NCI-H1105 treated with DMSO at 0.1 percent for 48 hours (cell line): Measurements from ENCODE around the gene SOX18.
A peak's percentile ranks its signal among the peaks of the same experiment; 100 is the strongest.
"Not testable (repeated sequence)": the region's sequence is repeated elsewhere in the genome, so short reads cannot be mapped to it uniquely, and the experiment has no call there.

ENCODE experiments used
- DNase-seq: peaks from one replicate; lab custom pipeline; 2025; lab: John Stamatoyannopoulos, UW

Gene SOX18

DNA sequence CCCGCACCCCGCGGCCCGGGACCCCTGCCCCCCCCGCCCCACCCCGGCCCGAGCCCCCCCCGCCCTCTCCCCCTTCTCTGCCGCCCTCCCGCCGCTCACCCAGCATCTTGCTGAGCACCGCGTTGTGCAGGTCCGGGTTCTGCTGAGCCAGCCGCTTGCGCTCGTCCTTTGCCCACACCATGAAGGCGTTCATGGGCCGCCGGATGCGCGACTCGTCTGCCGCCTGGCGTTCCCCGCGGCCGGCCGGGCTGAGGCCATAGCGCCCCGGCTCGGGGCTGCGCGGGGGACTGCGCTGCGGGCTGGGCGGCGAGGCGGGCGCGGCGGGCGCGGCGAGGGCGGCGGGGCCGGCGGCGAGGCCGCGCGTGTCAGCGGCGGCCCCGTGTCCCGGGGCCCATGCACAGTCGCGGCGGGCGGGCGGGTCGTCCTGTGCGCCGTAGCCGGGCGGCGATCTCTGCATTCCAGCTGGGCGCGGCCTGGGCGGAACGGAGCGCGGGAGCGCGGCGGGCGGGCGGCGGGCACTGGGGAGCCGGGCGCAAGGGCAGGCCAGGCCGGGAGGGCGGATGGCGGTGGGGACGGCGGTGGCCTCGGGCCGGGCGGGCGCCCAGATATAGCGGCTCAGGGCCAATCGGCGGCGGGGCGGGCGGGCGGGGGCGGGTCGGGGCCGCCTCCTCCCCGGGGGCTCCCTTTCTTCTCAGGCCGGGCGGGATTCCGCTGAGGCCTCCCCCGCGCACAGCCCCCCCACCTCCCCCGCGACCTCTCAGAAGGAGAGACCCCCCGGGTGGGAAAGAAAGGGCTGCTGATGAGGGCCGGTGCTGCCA lies at the start of gene SOX18:
Gene SOX18 (minus strand): TSS at position 580 of the 818 bp plus-strand sequence. CDS start 123 bp downstream, at position 457.
- DNase-seq: no peak

DNA sequence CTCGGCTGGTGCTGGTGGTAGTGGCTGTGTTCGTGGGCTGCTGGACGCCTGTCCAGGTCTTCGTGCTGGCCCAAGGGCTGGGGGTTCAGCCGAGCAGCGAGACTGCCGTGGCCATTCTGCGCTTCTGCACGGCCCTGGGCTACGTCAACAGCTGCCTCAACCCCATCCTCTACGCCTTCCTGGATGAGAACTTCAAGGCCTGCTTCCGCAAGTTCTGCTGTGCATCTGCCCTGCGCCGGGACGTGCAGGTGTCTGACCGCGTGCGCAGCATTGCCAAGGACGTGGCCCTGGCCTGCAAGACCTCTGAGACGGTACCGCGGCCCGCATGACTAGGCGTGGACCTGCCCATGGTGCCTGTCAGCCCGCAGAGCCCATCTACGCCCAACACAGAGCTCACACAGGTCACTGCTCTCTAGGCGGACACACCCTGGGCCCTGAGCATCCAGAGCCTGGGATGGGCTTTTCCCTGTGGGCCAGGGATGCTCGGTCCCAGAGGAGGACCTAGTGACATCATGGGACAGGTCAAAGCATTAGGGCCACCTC lies 49.1 kb upstream of the SOX18 start:
- no peak for DNase-seq

DNA sequence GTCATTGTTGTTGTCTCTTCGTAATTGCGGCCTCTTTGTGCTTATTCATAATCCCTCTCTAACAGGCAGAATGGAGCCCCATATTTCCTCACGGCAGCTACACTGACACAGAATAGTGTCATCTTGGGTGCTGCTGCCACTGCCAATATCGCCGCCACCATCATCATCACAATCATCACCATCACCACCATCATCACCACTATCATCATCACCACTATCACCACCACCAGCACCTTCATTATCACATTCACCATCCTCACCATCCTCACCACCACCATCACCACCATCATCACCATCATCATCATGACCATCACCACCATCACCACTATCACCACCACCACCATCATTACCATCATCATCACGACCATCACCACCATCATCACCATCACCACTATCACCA lies 47.1 kb upstream of the SOX18 start:
- DNase-seq: no peak

DNA sequence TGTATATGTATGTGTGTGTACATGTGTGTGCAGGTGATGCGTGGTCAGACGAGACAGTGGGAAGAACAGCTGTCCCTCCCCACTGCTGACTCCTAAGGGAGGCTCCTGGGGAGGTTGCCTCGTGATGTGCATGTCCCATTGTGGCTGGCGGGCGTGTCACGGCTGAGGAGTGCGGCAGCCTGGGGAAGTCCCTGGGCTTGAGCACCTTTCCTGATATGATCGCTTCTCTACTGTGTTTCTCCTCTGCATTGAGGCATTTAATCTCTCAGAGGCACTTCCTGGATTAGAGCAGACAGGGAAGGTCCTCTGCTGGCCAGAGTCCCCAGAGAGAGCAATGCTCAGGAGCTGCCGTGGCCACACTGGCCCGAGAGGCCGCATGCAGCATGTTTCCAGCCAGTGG lies 46.5 kb upstream of the SOX18 start:
- no peak for DNase-seq

DNA sequence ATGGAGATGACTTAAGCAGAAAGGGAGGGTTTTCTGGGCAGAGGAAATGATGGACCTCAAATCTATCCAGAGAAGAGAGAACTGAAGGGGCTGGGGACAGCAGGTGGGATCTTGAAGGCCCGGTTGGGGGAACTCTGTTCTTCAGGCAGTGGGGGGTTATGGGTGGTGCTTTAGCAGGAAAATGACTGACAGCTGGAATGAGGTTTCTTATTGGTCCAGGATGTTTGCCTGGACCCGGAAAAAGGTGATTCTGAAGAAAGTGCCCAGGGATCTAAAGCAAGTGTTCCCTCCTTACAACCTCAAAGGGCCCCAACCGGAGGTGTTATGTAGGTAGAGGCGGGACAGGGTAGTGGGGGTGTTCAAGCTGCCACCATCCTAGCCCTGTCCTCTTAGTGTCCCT lies 46.0 kb upstream of the SOX18 start:
- no peak for DNase-seq

DNA sequence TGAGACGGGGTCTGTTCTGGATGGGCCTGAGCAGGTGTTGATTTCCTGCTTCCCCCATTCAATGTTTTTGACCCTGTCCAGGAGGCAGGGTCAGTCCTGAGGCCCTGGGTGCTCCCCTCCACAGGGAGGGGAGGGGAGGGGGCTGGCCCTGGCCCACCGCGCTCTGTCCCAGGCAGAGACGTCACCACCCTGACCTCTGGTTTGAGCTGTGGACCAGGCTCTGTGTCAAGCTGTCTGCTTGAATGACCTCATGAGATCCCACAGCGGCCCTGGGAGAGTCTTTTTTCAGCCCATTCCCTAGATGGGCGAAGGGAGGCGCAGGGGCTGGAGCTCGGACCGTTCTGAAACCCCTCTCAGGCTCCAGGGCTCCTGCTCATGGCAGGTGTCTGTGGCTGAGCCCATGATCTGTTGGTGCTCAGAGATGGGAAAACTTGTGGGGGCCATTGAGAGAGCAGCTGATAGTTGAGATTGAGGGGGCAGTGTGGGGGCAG lies 43.6 kb upstream of the SOX18 start:
- DNase-seq: no peak

DNA sequence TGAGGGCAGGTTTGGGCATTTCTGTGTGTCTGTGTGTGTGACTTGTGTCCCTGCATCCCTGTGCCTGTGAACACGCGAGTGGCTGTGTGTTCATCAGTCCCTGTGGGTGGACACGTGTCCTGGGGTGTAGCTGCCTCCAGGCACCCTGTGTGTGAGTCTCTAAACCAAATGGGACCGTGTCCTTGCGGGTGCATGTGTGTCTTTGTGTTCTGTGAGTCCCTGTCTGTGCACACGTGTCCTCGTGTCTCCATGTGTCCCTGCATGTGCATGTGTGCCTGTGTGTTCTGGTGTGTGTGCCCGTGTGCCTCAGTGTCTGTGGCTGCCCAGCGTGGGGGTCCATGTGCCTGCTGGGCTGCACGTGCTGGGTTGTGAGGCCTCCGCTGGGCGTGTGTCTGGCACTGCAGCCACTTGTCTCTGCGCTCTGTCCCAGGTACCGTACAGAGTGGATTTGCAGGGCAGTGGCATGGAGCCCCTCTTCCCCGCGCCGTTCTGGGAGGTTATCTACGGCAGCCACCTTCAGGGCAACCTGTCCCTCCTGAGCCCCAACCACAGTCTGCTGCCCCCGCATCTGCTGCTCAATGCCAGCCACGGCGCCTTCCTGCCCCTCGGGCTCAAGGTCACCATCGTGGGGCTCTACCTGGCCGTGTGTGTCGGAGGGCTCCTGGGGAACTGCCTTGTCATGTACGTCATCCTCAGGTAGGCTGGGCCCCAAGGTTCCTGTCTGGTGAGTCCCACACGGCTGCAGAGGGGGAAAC lies 43.0 kb upstream of the SOX18 start:
- DNase-seq: no peak

DNA sequence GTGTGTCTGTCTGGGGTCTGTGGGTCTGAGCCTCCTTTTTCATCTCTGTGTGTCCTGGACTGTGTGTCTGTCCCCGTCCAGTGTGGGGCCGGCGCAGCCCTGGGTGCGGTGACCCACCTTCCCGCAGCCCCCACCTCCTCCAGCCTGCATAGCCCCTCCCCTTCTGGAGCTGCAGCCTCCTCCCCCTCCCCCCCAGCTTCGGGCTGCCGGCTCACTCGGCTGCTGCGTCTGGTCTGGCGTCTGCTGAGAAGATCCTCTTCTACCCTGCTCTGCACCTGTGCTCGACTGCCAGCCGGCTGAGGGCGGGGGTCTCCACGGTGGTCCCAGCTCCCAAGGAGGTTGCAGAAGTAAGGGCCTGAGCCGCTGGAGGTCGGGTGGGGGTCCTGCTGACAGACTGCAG lies 42.3 kb upstream of the SOX18 start:
- DNase-seq: no peak

DNA sequence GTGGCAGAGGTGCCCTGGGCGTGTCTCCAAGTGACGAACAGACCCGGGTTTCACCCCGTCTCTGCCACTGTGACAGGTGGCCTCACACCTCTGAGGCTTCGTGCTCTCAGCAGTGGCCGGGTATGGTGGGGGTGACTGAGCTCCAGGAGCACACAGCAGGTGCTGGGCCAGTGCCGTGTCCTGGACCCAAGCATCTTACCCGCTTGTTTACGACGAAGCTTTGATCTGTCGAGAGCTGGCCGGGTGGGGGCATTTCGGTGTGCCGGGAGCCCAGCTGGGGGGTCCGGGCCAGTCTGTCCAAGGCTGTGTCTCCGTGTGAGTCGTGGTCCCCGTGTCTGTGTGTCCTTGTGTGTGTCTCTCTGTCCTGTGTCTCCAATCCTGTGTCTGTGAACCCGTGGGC lies 41.9 kb upstream of the SOX18 start:
- no peak for DNase-seq

DNA sequence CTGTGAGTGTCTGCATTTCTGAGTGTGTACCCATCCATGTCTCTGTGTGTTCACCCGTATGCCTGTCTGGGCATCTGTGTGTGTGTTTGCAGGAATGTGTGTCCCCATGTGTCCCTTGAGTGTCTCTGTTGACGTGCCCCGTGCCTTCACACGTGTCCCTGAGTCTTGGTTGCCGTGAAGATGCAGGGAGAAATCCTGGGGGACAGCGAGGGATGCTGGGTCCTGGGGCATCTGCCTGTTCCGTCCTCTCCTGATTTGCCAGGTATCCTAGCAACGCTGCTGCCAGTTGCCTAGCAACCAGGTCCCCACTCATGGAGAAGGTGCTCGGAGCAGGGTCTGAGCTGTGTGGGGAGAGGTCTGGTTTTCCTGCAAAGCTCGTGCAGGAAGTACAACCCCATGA lies 40.7 kb upstream of the SOX18 start:
- DNase-seq: peak; percentile 19

DNA sequence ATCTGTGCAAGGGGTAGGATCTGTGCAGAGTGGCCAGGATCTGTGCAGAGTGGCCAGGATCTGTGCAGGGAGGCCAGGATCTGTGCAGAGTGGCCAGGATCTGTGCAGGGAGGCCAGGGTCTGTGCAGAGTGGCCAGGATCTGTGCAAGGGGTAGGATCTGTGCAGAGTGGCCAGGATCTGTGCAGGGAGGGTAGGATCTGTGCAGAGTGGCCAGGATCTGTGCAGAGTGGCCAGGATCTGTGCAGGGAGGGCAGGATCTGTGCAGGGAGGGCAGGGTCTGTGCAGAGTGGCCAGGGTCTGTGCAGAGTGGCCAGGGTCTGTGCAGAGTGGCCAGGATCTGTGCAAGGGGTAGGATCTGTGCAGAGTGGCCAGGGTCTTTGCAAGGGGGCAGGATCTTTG lies 39.1 kb upstream of the SOX18 start:
- not testable (repeated sequence) for DNase-seq

DNA sequence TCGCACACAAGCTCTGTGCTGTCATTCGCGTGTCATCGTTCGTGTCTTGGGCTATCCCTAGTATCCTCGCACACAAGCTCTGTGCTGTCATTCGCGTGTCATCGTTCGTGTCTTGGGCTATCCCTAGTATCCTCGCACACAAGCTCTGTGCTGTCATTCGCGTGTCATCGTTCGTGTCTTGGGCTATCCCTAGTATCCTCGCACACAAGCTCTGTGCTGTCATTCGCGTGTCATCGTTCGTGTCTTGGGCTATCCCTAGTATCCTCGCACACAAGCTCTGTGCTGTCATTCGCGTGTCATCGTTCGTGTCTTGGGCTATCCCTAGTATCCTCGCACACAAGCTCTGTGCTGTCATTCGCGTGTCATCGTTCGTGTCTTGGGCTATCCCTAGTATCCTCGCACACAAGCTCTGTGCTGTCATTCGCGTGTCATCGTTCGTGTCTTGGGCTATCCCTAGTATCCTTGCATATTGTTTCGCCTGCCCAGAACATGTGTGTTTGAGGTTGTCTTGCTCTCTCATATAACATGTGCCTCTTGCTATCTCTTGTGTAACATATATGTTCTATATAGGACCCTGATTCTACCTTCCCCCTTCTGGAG lies 37.9 kb upstream of the SOX18 start:
- DNase-seq: not testable (repeated sequence)

DNA sequence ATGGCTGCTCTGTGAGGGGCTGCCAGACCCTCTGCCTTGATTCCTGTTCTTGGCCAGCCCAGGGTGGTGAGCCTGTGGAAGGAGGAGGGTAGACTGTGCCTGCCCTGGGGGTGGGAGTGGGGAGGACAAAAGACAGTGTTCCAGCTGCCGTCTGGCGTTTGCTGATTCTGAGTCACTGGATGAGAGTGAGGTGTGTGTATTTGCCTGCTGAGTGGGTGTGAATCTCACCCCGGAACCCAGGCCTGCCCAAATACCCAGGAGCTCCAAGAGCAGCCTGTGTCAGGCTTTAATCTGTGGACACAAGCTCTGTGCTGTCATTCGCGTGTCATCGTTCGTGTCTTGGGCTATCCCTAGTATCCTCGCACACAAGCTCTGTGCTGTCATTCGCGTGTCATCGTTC lies 37.4 kb upstream of the SOX18 start:
- DNase-seq: no peak

DNA sequence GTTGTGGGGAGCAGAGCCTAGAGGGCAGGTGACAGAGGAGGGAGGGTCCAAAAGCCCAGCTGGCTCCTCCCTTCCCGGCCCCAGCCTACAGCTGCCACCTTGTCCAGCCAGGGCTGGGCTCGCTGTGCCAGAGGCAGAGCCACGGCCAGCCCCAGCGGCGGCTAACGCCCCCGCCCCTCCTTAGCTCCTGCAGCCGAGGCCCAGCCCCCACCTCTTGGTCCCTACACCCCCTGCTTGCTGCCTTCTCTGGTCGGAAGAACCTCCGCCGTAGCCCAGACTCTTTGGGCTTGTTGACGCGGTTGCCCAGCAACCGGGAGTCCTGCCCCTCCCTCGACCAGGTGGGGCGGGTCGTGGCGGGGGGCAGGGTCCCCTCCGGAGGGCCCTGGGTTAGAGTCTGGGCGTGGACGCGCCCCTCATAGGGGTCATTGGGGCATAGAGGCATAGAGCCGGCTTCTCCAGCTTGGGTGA lies 35.3 kb upstream of the SOX18 start:
- DNase-seq: peak; percentile 45

DNA sequence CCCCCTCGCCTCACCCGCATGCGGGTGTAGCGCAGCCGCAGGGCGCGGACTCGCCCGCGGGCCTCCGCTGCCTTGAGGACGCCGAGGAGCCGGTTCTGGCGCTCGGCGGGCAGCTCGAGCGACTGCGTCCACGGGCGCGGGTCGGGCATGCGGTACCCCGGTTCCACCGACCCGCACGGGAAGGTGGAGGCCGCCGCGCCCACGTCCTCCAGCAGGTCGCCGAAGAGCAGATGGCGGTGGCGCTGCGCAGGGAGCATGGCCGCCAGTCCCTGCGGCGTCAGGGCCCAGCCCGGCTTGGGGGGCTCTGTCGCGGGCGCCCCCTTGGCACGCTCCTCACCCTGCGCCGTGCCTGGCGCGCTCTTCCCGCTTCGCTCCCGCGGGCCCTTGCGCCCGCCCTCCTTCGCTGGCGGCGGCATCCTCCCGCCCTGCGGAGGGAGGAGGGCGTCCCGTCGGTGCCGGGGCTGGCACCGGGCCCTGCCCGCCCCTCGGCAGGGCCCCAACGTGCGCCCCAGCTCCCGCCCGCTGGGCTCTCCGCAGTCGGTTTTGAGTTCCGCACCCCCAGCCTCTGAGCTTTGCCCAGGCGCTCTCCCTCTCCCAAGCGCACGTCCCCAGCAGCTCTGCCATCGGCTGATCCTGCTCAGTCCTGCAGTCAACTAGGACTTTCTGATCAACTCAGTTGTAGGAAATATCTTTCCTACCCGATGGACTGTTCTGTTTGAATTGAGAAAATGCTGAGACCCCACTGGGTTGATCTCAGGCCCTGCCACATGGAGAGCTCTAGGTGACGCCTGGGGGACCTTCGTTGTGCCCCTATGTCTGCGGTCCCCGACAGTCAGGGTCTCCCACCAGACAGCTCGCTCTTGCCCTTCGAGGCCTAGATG lies 34.6 kb upstream of the SOX18 start, which contains the start of gene LKAAEAR1:
Gene LKAAEAR1 (minus strand): TSS at position 595 of the 881 bp plus-strand sequence. CDS start 179 bp downstream, at position 416.
- DNase-seq: peak; percentile 33

DNA sequence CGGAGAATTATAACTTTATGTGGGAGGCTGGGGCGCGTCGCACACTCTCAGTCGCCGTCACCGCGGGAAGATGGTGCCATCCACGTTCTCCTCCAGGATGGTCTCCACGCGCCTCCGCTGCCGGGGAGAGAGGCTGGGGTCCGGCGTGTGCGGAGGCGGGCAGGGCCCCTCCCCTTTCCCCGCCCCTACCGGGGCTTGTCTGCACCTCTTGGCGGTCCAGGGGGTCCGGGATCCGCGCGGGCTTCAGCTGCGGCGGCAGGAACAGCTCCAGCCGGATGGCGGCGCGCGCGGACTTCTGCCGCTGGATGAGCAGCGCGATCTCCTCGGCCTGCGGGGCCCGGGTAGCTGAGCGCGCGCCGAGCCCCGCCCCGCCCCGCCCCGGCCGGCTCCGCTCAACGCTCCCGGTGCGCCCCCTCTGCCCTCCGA lies 34.0 kb upstream of the SOX18 start:
- peak; percentile 76 for DNase-seq

DNA sequence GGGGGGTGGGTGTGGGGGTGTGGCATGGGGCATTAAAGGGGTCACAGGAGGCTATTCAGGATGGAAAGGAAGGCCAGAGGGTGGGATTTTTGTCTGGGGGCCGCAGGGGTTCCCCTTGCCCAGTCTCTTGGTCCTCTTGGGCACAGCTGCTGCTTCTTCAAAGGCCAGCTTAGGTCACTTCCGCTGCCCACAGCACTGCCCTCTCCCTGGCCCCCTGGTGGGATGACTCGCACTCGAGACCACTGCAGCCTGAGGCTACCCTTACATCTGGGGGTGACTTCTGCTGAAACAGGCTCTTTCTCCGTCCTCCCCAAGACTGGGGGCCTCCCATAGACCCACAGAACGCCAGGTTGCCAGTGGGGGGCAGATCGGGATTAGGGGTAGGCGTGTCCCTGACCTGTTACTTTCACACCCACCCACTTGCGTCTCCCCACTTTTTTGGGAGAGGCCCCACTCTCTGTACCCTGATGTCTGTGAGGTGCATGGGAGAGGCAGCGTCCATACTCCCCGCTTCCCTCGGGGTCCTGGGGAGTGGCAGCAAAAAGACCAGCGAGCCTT lies 33.5 kb upstream of the SOX18 start:
- no peak for DNase-seq

DNA sequence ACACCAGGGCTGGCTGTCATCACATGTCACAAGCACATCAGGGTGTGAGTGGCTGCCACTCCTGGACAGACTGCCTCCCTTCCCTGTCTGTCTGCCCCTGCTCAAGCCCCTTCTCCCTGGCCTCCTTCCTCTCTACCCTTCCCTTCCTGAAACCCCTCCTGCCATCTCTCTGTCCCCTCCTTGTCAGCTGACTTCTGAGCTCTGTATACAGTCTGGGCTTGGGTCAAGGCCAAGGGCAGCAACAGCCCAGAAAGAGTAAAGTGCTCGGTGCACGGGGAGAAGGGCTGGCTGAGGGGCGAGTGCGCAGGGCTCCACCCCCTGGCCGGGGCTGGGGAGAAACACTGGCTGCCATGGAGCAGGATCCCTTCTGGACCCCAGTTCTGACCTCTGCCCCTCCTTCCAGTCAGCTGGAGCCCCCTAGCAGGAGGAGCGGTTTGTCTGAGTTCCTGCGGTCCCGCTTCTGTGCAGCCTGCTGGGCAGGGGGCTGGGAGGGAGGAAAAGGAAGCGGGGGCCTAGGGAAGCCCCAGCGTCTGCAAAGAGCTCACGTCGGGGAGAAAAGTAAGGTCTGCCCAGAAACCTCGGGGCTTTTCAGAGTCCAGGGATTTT lies 32.8 kb upstream of the SOX18 start:
- DNase-seq: no peak

DNA sequence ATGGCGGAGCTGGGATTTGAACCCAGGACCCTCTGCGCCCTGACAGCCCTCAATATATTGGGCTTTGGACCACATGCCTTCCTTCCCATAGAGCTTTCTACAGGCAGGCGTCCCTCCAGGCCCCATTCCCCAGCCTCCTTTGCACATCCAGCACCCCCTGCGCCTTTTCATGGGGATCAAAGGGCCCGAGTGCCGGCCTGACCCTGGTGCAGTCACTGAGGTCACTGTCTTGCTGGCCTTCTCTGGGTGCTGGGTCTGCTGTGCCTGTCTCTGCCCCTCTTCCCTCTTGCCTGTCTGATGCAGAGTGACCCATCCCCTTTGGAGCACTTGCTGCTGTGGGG lies 32.2 kb upstream of the SOX18 start:
- no peak for DNase-seq

DNA sequence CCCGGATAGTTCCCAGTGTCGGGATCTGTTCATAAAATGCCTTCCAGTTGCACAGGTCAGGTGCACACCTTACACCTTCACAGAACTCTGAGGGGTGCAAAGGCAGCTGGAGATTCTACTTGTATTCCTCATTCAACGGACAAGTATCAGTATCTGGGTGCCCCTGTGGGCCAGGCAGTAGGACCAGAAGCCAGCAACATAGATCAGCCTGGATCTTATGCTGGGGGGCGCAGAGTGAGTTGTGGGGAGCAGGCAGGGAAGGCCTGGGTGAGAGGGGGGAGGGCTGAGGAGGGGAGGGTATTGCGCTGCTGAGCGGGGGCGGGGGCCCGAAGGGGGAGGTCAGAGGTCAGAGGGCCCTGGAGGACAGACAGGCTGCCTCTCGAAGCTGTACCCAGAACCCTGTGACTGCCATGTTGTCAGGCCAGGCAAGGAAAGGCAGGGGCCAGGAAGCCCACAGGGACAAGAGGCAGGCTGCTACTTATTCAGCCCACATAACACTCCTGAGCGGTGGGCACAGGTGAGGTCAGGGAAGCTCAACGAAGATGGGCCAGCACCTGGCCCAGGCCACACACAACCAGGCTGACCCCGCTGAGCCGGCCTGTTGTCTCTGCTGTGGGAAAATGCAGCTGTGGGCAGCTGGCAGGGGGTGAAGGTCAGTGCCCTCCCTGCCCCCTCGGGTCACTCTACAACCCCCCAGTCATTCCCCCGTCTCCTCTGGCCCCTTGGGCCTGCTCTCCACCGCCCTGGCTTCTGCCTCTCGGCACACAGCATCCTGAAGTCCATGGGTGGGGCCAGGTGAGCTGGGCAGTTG lies 31.6 kb upstream of the SOX18 start:
- no peak for DNase-seq
